ENCODE results near the gene SFMBT2.

The SFMBT2 gene

GRCh38 chr10:7410862-7411670, at the start of gene SFMBT2:
Gene SFMBT2, minus strand, starts transcription at chr10:7411034. Its CDS starts 29,136 bp downstream, at chr10:7381898.
- no peak for DNase-seq

GRCh38 chr10:7460006-7460405, 49.2 kb upstream of the SFMBT2 start:
- no peak for DNase-seq

- no peak for DNase-seq
Measured at GRCh38 chr10:7458556-7458955, 47.7 kb upstream of the SFMBT2 start.

- DNase-seq: no peak
Measured at GRCh38 chr10:7457478-7458316, 46.9 kb upstream of the SFMBT2 start.

GRCh38 chr10:7449063-7449695, 38.3 kb upstream of the SFMBT2 start:
- no peak for DNase-seq

GRCh38 chr10:7445474-7446185, 34.8 kb upstream of the SFMBT2 start:
- DNase-seq: no peak

GRCh38 chr10:7444551-7445121, 33.8 kb upstream of the SFMBT2 start:
- no peak for DNase-seq

- no peak for DNase-seq
Measured at GRCh38 chr10:7443036-7443435, 32.2 kb upstream of the SFMBT2 start.

GRCh38 chr10:7441403-7442147, 30.7 kb upstream of the SFMBT2 start:
- DNase-seq: no peak

- DNase-seq: no peak
Measured at GRCh38 chr10:7439696-7440095, 28.9 kb upstream of the SFMBT2 start.

GRCh38 chr10:7438196-7438986, 27.6 kb upstream of the SFMBT2 start:
- no peak for DNase-seq

- no peak for DNase-seq
Measured at GRCh38 chr10:7436490-7437100, 25.8 kb upstream of the SFMBT2 start.

GRCh38 chr10:7435674-7436073, 24.8 kb upstream of the SFMBT2 start:
- no peak for DNase-seq

- DNase-seq: no peak
Measured at GRCh38 chr10:7434378-7434777, 23.5 kb upstream of the SFMBT2 start.

- DNase-seq: no peak
Measured at GRCh38 chr10:7433861-7434260, 23.0 kb upstream of the SFMBT2 start.

- no peak for DNase-seq
Measured at GRCh38 chr10:7432884-7433726, 22.3 kb upstream of the SFMBT2 start.

GRCh38 chr10:7428673-7429350, 18.0 kb upstream of the SFMBT2 start:
- no peak for DNase-seq

- no peak for DNase-seq
Measured at GRCh38 chr10:7426349-7426748, 15.5 kb upstream of the SFMBT2 start.

GRCh38 chr10:7425691-7426090, 14.9 kb upstream of the SFMBT2 start:
- no peak for DNase-seq
